Renal cortex interstitium (tissue), 11 donors: ENCODE data around the gene GALNT5. TPM values are rescaled to one million over a fixed set of nuclear protein-coding genes. Genes with fewer than 3 reads are reported as not detected.

Source experiments
- DNase-seq, 11 donors: peaks; one replicate each; pipeline ENCODE4 v3.0.0-alpha.2; 2013; ENCODE audit warnings: low read depth in 9 of 11, low spot score in 4 of 11; ENCODE audit errors: extremely low read depth in 1 of 11
- polyA plus RNA-seq, 3 donors: library from polyadenylated mRNA; unstranded; fragments of 120-200 nt; gene quantifications; one replicate each; pipeline ENCODE4 v1.2.1, GENCODE V29; 2013; ENCODE audit not compliant: insufficient read length in 3 of 3

Gene GALNT5
- polyA plus RNA-seq, 3 donors, result 0.45 to 0.62 (median 0.50) TPM

DNA sequence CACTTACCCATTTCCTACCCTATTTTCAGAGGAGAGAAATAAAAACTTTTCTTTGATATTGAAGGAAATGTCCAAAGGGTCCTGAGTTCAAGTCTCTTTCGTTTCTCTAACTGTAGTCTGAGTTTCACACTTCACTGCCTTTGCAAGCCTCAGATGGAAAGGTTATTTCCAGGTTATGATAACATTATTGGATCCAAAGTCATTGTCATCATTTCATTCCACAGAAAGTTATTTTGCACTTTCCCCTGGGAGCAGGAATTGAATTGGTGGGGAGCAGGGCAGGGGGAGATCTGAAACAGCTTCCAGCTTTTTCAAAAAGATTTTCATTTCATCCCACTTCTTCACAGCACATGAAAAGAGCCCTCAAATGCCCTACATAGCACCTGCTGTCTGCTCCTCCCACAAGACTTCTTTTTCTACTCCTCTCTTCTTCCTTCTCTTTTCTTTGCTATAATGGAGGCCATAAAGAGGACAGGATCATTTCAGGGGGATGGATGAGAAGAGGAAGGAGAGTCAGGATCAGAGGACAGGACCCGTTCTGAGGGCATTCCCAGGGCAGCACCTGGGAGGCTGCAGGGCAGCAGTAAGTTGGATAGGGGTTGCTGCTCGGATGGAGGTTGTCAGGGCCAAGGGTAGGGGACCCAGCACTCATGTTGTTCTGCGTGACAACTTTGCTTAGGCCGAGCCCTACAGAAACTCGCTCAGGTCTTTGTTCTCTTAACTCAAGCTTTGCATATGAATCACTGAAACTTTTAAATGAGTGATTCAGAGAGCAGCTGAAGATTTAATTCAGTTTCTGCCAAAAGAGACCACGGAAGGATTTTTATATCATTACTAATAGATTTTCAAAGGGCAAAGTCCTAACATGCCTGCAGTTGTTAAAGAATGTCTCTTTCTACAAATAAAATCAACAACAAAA is 11.4 kb upstream of the GALNT5 start:
- DNase-seq, result no peak

DNA sequence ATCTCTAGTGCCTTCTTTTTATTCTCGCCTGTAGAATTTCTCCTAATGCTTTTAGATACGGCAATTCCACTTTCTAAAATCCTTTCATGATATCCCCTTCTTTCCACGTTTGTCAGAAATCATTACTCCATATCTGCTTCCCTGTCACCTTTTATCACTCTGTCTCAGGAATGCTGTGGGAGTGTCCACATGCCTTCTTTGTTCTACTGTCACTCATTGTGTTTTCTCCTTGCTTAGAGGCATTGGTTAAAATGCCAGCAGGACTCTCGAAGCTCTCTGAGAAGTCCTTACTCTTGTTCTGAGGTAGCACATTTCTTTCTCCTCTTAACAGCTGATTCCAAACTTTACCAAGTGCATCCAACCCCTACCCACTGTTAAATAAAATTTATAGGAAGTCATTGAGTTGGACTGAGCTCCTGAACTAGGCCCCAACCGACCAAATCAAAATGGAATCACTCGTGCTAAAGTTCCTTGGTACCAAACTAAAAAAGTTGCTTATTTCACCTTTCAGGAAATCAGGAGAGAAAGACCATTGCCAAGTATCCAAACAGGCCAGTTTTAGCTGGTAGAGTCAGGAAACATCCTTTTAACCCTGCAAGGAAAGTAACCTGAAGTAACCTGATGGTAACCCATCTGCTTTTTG is 10.6 kb upstream of the GALNT5 start:
- DNase-seq, result no peak

DNA sequence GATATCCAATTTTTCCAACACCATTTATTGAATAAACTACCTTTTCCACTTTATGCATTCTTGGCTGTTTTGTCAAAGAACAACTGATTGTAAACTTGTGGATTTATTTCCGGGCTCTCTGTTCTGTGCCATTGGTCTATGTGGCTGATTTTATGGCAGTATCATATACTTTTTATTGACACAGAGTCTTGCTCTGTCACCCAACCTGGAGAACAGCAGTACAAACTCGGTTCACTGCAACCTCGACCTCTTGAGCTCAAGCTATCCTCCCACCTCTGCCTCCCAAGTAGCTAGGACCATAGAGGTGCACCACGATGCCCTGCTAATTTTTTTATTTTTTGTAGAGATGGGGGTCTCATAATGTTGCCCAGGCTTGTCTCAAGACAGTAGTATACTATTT is 6.7 kb upstream of the GALNT5 start:
- no peak for DNase-seq

DNA sequence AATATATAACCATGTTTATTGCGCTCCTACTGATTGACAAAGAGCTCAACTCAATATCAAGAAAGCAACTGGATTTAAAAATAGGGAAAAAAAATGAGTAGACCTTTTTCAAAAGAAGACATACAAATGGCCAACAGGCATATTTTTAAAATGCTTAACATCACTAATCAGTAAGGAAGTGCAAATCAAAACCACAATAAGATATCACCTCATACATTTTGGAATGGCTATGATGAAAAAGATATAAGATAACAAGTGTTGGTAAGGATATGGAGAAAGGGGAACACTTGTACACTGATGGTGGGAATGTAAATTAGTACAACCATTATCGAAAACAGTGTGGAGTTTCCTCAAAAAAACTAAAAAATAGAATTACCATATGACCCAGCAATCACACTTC is 5.6 kb upstream of the GALNT5 start:
- no peak for DNase-seq

DNA sequence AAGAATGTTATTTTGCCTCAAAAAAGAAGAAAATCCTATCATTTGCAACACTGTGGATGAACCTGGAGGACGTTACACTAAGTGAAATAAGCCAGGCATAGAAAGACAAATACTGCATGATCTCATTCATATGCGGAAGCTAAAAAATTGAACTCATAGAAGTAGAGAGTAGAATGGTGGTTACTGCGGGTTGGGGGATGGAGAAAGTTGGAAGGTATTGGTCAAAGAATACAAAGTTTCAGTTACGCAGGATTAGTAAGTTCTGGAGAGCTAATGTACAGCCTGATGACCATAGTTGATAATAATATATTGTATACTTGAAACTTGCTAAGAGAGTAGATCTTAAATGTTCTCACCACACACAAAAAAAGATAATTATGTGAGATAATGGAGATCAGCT is 5.0 kb upstream of the GALNT5 start:
- no peak for DNase-seq

DNA sequence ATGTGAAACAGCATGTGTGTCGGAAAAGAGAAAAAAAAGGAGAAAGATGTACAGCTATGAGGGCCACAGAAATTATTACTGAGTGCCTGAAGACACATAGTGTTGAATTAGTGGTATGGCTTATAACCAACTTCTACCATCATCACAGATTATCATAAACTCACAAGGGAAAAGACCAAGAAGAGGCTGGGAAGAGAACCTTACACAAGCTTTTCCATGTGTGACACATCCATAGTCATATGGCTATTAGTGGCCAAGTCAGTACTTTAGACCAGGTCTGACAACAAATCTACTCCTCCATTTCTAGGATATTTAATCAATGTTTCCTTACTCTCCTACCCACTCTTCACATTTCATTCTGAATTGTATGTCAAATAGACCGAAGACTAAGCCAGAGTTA is 3.5 kb upstream of the GALNT5 start:
- DNase-seq, result no peak

DNA sequence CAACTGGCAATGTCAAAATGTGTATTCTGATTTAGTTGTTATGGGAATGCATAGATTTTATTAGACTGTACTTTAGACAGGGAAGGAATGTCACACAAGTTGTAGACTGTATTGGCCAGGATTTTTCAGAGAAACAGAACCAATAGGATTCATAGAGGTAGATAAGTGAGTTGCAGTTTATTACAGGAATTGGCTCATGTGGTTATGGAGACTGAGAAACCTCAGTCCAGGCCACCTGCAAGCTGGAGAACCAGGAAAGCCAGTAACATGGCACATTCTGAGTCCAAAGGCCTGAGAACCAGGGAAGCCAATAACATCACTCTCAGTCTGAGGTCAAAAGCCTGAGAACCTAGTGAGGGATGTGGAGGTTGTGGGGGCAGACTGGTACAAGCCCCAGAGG is 1.8 kb upstream of the GALNT5 start:
- DNase-seq, result no peak

DNA sequence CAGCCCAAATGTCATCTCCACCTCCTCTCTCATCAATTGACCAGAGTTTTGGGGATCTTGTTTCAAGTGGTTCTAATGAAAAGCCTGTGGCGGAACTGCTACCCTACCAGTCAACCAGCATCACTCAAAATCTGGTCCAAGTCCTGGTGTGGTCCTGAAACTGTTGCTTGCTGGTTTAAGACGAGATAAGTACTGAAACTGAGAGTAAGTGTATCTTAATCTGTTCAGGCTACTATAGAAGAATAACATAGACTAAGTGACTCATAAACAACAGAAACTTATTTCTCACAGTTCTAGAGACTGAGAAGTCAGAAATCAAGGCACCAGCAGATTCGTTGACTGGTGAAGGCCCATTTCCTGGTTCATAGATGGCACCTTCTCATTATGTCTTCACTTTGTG is 879 bp upstream of the GALNT5 start:
- DNase-seq, result no peak

DNA sequence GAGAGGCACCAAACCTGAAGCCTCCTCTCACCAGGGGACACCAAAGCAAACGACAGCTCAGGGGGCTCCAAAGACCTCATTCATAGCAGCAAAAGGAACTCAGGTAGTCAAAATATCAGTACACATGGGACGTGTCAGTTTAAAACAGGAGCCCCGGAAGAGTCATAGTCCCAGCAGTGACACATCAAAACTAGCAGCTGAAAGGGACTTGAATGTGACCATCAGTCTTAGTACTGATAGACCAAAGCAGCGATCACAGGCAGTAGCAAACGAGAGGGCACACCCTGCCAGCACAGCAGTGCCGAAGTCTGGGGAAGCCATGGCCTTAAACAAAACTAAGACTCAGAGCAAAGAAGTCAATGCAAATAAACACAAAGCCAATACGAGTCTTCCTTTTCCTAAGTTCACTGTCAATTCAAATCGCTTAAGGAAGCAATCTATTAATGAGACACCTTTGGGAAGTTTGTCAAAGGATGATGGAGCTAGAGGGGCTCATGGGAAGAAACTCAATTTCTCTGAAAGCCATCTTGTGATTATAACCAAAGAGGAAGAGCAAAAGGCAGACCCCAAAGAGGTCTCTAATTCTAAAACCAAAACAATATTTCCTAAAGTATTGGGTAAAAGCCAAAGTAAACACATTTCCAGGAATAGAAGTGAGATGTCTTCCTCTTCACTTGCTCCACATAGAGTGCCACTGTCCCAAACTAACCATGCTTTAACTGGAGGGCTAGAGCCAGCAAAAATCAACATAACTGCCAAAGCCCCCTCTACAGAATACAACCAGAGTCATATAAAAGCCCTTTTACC is 1.2 kb downstream of the GALNT5 start:
- no peak for DNase-seq

DNA sequence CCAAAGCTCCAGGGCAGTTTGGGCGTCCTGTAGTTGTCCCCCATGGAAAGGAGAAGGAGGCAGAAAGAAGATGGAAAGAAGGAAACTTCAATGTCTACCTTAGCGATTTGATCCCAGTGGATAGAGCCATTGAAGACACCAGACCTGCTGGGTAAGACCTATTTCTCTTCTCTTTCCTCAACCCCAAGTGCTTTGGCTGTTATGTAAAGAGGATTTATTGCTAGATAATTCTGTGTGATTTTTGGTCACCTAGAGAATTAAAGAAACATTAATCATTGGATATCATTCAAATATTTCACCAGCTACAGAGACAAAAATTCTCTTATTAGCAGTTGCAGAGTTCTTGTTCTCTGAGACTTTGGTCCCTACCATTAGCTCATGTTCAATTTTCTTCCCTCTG is 1.9 kb downstream of the GALNT5 start:
- no peak for DNase-seq

DNA sequence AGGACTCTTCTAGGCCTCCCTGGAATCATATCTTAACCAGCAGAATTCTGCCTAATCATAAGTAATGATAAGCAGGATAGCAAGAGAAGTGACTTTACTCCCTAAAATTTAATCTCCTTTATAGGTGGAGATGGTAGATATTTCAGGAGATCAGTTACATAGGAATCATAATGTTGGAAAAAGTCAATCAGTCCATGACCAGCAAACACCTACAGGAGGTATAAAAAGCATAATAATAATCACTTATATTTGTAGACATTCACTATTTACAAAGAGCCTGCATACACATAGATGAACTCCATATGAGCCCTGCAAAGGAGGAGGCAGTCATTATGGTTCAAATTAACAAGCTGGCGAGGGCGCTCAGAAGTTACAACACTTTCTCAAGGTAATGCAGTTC is 2.5 kb downstream of the GALNT5 start:
- DNase-seq, result no peak

DNA sequence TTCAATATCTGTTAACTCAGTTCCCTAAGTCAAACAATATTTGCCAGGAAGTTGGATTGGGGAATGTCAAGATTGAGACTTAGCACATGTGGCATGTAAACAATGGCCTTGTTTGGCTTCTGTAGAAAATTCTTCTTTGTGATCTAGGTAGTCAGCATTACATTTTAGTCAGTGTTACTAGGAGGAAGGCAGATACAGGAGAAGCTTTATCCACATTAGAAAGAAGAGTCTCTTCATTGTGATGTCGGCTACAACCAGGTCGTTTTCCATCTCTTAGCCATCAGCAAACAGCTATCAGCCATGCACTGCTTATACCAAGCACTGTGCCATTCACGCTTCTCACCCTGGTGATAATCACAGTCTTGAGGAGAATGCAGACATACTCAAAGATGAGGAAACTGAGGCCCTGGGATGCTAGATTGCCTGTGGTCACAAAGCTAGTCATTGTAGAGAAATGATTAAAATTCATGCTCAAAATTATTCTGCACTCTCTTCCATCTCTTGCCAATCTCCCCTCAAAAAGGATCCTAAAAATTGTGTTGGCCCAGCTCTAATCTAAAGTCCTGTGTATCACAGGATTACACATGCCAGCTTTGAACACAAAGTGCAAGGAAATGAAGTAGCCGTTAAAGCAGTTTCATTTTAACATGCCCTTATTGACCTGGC is 3.2 kb downstream of the GALNT5 start:
- no peak for DNase-seq

DNA sequence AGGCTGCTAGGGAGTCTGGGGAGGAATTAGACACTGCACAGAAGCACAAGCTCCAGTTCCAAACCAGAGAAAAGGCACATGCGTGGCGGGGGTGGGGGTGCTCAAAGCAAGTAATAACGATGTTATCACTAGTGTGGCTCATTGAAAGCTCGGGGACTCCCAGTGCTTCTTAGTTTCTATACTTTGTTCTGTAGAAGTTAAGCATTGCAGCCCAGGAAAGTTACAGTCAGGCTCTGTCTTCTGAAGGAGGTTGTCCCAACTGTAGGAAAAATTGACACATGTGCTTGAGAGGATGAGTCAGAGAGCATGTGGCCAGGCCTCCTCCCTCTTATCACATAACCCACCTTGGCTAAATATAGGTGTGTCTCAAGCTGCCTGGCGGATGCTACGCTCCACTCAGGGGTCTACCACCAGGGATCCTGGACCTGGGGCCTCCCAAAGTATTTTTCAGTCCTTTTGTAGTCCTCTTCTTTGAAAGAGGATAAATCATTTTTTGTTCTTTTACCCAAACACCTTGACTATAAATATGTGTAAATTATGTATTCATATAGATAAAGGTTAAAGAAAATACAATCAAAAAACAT is 3.8 kb downstream of the GALNT5 start:
- peak in 1 of 11 donors; percentile 3 for DNase-seq

DNA sequence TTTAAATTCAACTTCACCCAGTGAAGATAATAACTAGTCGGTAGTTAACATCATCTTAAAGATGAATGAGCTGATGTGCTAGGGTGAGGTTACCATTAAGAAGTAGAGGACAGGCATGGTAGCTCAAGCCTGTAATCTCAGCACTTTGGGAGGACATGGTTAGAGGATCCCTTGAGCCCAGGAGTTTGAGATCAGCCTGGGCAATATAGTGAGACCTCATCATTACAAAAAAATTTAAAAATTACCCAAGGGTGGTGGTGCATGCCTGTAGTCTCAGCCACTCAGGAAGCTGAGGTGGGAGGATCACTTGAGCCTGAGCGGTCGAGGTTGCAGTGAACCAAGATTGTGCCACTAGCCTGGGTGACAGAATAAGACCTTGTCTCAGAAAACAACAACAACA is 4.7 kb downstream of the GALNT5 start:
- DNase-seq, result no peak

DNA sequence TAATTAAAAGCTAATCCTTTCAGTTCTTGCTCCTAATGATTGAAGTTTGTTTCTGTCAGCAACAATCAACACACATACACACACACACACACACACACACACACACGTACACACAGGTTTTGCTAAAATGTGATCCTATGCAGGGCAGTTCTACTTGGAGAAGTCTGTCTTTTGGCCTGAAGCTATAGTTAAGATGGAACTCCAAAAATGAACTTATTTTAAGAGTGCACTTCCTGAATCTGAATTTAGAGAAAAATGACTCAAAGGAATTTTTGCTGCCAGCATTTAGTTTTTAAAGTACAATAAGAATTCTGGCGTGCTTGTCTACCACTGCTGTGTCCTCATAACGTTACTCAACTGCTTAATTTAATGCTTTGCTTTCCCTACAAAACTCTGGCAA is 6.6 kb downstream of the GALNT5 start:
- DNase-seq, result no peak

DNA sequence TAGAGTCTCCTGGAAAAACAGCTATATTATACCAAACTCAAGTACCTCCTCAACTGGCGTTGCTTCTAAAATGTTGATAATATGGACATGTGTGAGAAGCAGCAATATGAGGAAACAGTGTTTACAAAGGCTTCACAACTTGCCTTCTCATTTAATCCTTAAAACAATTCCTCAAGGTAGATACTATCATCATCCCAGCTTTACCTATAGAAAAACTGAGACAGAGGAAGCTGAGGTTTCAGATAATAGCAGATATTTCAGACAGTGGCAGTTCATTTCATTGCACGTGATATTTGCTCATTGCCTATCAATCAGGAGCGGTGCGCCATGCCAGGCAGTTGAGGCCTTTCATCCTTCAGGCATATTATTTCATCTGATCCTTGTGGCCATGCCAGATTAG is 8.3 kb downstream of the GALNT5 start:
- no peak for DNase-seq

DNA sequence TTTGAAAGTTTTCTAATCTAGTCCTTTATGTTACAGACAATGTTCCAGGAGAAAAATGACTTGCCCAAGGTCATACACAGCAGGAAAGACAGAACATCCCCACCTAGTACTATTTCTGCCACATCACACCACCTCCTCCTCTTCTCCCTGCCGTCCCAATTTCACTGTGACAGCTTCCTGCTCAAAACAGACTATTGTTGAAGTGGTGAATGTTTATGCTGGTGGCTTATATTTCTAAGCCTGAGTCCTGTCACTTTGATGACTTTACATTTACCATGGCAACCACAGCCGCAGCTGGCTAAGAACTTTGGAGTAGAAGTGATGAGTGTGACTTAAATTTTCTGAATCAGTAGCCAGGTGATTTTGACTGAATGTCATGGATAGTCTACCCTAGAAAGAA is 10.0 kb downstream of the GALNT5 start:
- DNase-seq, result no peak

DNA sequence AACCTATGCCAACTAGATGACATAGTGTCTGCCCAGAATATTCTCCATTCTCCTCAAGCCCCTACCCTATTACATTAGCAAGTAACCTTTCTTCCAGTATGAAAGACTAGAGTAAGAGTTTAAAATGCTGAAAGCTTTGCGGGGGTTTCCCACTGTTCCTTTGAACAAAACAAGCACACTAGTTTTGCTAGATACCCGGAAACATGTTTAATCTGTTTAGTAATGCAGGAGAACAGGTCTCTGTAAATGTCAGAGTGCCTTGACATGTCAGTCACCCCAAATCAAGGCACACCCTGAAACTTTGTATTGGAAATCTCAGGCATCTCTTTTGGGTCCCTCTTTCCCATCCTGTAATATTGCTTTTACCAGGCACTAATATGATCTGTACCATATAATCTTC is 11.6 kb downstream of the GALNT5 start:
- no peak for DNase-seq

DNA sequence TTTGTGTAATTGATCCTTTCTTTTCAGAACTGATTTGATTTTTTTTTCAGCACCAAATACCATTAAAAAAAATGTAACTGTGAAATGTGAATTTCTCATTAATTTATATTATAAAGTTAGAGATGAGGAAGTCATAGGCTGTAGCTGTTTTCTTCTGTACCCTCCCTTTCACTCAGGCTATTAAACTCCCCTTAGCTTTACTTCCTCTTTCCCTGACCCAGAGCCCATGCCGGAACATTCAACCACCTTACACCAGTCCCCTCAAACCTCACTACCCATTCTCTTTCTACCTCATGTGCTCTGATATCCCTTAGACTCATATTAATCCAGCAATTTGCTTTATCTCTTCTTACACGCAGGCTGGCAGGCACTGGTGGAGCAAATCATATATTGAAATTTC is 12.4 kb downstream of the GALNT5 start:
- DNase-seq, result no peak
